ENCODE data around the gene CLEC6A. TPM values are rescaled to one million over a fixed set of nuclear protein-coding genes. Genes with fewer than 3 reads are reported as not detected.

The CLEC6A gene
- total RNA-seq, 1 experiment from 2014 or later: not detected

GRCh38 chr12:8491646-8492530 lies 36.1 kb downstream of the CLEC6A start:
- CTCF ChIA-PET: interaction anchor here (1.2 to 1.5 kb wide), 2 partner anchors 8 to 52 kb away, joined by 4 read pairs; no protein-coding TSS in a partner anchor
- no peak for DNase-seq (ENCODE audit: low read depth, low spot score)
- no peak for ATAC-seq
- no TSS peak for BruUV-seq (replicated peaks)
- Histone ChIP-seq H3K27me3 (ENCODE audit: insufficient read depth, low read length) (peaks cover 70% of the 10 kb centered on the region), H3K4me3 (replicated peaks in 1 of 2; ENCODE audit: low read depth in 1 of 2, low read length in 2 of 2) (no peak overlapping the region), H2AFZ (ENCODE audit: low read depth, low read length, poor library complexity, severe bottlenecking) (no peak overlapping the region), H3K4me2 (ENCODE audit: low read length) (no peak overlapping the region), H3K4me1 (ENCODE audit: control insufficient read depth in 1 of 2, insufficient read depth in 2 of 2, low read length in 2 of 2) (no peaks in the 10 kb centered on the region), H3K27ac (ENCODE audit: low read depth, low read length) (no peak overlapping the region), H4K20me1 (ENCODE audit: insufficient read depth) (no peaks in the 10 kb centered on the region), H3K9ac (ENCODE audit: low read length) (no peak overlapping the region), H3K9me2 (ENCODE audit: insufficient read depth) (no peaks in the 10 kb centered on the region), H3K36me3 (ENCODE audit: control insufficient read depth in 1 of 2, insufficient read depth in 2 of 2, low read length in 2 of 2) (no peaks in the 10 kb centered on the region), H3K79me2 (ENCODE audit: insufficient read depth, low read length) (no peaks in the 10 kb centered on the region), H3K9me3 (ENCODE audit: control insufficient read depth in 1 of 2, insufficient read depth in 1 of 2, low read depth in 1 of 2, low read length in 2 of 2) (no peaks in the 10 kb centered on the region)
- RAD21 ChIA-PET (ENCODE audit: low non-redundant PET in 1 of 2, low total read pairs in 2 of 2, uncharacterized antibody in 2 of 2, unreplicated experiment in 2 of 2): no interaction called here
- intact Hi-C loops (cut with micrococcal nuclease): no loop called here
- TF ChIP-seq POLR2AphosphoS5 (IDR thresholded peaks at IDR 0.05; ENCODE audit: low read depth, low read length) (no peak), ZFX (IDR thresholded peaks at IDR 0.05) (no peak), ZBTB33 (IDR thresholded peaks at IDR 0.05; ENCODE audit: extremely low read depth, insufficient replicate concordance, low read length) (no peak), CEBPB (IDR thresholded peaks at IDR 0.05; ENCODE audit: low read depth) (no peak), ZNF274 (IDR thresholded peaks at IDR 0.05; ENCODE audit: low read depth, low read length) (no peak), MAX (IDR thresholded peaks at IDR 0.05) (no peak), JUND (IDR thresholded peaks at IDR 0.05) (no peak)
- POLR2A ChIA-PET: no interaction called here

Measured in HCT116 (cell line).